ENCODE measurements around the gene OBSCN.

Gene OBSCN

DNA sequence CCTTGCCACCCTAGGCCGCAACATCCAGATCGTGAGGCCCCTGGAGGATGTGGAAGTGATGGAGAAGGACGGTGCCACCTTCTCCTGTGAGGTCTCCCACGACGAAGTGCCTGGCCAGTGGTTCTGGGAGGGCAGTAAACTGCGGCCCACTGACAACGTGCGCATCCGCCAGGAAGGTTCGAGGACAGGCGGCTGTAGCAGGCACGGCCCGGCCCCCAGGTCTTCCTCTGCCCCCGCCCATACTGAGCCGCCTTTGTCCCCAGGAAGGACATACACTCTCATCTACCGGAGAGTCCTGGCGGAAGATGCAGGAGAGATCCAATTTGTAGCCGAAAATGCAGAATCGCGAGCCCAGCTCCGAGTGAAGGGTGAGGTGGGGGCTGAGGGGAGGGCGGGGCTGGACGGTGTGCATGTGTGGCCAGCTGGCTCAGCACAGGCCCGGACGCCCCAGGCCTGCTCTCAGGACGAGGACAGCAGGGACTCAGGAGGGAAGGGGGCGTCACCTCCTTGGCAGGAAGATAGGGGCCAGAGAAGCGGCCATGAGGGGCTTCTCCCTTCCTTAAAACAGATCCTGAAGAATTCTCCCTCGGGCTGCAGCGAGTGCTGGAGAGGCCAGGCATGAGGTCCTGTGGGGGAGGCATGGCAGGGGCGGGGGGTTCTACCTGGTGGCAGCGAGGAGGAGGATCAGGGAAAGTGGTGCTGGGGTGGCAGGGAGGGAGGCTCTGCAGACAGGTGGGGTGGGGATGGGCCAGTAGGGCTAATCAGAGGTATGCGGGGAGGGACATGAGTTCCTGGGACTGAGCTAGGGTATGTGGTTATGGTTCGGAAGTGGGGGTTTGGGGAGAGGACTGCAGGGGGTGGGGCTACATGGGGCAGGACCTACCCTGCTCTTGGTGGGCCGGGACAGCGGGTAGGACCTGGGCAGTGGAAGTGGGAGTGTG is 69.9 kb downstream of the OBSCN start:
- DNase-seq (ENCODE audit: low read depth), result no peak

DNA sequence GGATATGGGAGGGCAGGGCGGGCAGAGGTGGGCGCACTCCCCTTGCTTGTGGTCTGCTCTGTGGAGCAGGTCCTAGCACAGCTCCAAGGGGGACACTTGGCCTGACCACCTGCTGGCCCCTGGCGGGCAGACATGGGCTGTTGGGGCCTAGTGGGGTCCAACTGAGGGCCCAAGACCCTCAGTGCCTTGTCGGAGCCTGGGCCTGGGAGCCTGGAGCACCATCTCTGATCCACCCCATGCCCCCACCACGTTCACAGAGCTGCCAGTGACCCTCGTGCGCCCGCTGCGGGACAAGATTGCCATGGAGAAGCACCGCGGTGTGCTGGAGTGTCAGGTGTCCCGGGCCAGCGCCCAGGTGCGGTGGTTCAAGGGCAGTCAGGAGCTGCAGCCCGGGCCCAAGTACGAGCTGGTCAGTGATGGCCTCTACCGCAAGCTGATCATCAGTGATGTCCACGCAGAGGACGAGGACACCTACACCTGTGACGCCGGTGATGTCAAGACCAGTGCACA is 70.6 kb downstream of the OBSCN start:
- DNase-seq (ENCODE audit: low read depth), result no peak

DNA sequence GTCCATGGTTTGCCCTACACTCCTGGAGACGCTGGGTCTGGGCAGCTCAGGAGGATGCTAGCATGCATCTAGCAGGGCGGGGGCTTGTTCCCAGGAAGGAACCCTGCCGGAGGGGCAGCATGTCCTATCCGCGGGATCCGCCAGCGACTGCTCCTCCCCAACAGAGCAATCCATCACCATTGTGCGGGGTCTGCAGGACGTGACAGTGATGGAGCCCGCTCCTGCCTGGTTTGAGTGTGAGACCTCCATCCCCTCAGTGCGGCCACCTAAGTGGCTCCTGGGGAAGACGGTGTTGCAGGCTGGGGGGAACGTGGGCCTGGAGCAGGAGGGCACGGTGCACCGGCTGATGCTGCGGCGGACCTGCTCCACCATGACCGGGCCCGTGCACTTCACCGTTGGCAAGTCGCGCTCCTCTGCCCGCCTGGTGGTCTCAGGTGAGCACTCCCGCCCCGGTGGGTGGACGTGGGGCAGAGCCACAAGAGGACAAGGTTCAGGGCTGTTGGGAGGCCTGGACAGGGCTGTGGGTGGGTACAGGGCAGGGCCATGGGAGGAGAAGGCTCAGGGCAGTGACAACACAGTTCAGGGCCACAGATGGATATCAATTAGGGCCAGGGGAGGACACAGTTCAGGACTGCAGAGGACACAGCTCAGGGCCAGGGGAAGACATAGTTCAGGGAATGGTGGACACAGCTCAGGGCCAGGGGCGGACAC is 71.3 kb downstream of the OBSCN start:
- no peak for DNase-seq (ENCODE audit: low read depth)

DNA sequence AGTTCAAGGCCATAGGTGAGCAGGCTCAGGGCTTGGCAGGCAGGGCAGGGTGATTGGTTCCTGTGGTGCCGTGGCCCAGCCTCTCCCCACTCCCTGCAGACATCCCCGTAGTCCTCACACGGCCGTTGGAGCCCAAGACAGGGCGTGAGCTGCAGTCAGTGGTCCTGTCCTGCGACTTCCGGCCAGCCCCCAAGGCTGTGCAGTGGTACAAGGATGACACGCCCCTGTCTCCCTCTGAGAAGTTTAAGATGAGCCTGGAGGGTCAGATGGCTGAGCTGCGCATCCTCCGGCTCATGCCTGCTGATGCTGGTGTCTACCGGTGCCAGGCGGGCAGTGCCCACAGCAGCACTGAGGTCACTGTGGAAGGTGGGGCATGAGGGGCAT is 71.9 kb downstream of the OBSCN start:
- DNase-seq (ENCODE audit: low read depth), result no peak

DNA sequence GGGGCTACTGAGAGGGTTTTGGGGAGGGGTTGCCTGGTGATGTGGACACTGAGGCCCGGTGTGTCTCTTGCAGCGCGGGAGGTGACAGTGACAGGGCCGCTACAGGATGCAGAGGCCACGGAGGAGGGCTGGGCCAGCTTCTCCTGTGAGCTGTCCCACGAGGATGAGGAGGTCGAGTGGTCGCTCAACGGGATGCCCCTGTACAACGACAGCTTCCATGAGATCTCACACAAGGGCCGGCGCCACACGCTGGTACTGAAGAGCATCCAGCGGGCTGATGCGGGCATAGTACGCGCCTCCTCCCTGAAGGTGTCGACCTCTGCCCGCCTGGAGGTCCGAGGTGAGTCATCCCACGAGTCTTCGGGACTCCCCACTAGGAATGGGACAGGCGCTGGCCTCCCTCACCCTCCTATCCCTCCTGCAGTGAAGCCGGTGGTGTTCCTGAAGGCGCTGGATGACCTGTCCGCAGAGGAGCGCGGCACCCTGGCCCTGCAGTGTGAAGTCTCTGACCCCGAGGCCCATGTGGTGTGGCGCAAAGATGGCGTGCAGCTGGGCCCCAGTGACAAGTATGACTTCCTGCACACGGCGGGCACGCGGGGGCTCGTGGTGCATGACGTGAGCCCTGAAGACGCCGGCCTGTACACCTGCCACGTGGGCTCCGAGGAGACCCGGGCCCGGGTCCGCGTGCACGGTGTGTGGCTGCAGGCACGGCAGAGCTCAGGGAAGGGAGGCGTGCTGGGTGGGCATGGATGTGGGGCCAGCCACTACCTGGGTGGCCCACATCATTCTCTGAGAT is 72.5 kb downstream of the OBSCN start:
- no peak for DNase-seq (ENCODE audit: low read depth)

DNA sequence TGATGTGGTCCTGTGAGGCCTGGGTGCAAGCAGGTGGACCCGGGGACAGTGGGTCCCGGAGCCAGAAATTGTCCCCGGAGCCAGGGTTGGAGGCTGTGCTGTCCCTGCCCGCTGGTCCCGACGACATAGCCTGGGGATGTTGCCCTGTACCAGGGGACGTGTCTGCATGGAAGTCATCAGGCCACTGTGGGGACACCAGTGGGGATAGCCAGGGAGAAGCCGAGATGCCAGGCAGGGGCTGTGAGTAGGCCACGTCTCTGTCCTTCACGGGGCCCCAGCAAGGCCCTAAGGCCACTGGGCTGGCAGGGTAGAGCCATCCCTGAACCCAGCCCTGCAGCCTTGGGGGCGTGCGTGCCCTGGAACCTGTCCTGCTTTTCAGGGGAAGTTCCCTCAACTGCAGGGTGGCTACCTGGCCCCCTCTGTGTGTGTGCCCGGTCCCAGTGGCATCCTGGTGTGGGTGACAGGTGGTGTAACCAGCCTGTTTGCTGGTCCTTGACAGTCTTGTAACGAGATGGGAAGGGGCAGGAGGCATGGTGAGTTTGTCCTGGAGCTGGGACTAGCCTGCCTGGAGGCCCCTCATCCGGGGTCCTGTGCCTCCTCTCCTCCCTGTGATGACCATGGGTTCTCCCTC is 73.2 kb downstream of the OBSCN start:
- no peak for DNase-seq (ENCODE audit: low read depth)

DNA sequence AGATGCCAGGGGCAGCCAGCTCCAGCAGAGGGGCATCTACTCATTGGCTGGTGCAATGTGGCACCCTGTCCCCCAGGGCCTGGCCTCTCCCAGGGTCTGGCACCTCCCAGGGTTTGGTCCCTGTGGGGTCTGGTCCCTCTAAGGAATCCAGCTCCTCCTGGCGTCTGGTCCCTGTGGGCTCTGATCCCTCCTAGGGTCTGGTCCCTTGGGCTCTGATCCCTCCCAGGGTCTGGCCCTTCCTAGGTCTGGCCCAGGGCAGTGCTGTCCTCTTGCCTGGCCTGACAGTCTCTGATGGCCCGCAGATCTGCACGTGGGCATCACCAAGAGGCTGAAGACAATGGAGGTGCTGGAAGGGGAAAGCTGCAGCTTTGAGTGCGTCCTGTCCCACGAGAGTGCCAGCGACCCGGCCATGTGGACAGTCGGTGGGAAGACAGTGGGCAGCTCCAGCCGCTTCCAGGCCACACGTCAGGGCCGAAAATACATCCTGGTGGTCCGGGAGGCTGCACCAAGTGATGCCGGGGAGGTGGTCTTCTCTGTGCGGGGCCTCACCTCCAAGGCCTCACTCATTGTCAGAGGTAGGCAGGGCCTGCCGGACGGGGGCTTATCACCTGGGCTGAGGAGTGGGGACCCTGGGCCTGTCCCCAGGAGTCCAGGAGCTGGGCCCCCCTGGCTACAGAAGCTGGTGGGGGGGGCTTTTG is 73.9 kb downstream of the OBSCN start:
- DNase-seq (ENCODE audit: low read depth), result no peak

DNA sequence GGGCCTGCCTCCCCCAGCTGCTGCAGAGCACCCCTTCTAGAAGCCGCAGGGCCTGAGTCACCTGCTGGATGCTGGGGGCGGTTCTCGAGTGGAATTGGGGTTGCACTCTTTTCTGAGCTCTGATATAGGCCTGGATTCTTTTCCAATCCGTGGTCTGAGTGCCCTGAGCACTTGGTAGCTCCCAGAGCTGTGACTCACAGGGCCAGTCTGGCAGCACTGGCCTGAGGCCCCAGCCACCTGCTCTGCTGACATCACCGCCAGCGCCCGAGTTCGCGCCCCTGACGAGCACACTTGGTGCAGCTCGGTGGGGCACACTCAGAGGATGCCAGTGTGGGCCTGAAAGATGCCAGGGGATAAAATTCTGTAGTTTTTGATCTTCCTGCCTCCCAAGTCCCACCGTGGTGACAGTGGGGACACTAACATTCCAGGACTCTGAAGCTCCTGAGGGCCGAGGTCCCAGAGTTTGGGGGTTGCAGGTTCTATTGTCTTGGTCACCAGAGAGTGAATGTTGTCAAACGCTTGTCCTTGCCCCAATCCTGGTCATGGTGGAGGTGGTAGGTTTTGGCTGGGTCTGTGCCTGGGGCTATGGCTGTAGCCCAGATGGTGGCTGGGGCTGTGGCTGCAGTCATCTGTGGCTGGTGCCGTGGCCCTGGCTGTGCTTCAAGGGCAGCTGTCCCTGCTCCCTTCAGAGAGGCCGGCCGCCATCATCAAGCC is 74.6 kb downstream of the OBSCN start:
- peak; percentile 37 for DNase-seq (ENCODE audit: low read depth)

DNA sequence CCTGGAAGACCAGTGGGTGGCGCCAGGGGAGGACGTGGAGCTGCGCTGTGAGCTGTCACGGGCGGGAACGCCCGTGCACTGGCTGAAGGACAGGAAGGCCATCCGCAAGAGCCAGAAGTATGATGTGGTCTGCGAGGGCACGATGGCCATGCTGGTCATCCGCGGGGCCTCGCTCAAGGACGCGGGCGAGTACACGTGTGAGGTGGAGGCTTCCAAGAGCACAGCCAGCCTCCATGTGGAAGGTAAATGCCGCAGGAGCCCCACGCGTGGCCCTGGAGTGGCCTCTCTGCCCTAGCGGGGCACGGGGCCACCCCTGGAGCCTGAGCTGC is 75.2 kb downstream of the OBSCN start:
- DNase-seq (ENCODE audit: low read depth), result no peak

DNA sequence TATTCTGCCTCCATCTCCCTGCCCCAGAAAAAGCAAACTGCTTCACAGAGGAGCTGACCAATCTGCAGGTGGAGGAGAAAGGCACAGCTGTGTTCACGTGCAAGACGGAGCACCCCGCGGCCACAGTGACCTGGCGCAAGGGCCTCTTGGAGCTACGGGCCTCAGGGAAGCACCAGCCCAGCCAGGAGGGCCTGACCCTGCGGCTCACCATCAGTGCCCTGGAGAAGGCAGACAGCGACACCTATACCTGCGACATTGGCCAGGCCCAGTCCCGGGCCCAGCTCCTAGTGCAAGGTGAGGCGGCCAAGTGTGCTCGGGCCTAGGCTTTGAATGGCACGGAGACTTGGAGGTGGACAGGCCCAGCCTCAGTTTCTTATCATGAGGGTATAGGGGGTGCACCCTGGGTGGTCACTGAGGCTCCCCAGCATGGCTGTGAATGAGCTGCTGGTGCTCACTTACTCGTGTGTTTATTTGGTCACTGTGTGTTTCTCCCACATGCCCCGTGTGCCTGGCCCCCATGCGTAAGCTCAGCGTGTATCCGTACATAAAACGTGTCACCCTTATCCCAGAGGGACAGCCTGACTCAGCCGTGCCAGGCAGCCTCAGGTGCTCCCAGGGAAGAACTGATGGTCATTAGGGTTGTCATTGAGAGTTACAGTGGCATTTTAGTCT is 75.8 kb downstream of the OBSCN start:
- no peak for DNase-seq (ENCODE audit: low read depth)

DNA sequence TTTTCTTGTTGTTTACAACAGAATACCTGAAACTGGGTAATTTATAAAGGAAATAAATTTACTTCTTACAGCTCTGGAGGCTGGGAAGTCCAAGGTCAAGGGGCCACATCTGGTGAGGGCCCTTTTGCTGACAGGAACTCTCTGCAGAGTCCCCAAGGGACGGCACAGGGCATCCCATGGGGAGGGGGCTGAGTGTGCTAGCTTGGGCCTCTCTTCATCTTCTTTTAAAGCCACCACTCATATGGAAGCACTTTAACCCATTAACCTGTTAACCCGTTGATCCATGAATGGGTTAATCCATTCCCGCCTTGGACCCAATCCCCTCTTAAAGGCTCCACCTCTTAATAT is 76.3 kb downstream of the OBSCN start:
- no peak for DNase-seq (ENCODE audit: low read depth)

DNA sequence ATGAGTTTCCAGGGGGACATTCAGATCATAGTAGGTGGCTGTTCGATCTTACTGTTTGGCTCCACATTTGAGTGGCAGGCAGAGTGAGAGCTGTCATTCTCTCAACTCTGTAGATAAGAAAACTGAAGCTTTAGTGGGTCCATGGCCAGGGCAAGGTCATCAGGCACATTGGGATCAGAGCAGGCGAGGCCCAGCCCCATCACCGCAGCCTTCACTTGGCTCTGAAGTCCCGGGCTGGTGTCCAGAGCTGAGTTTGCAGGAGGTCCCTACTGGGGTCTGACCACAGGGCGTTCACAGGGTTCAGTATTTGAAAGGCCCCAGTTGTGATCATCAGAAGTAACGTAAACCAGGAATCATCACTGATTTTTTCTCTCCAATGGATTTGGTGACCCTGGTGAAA is 76.7 kb downstream of the OBSCN start:
- DNase-seq (ENCODE audit: low read depth), result no peak

DNA sequence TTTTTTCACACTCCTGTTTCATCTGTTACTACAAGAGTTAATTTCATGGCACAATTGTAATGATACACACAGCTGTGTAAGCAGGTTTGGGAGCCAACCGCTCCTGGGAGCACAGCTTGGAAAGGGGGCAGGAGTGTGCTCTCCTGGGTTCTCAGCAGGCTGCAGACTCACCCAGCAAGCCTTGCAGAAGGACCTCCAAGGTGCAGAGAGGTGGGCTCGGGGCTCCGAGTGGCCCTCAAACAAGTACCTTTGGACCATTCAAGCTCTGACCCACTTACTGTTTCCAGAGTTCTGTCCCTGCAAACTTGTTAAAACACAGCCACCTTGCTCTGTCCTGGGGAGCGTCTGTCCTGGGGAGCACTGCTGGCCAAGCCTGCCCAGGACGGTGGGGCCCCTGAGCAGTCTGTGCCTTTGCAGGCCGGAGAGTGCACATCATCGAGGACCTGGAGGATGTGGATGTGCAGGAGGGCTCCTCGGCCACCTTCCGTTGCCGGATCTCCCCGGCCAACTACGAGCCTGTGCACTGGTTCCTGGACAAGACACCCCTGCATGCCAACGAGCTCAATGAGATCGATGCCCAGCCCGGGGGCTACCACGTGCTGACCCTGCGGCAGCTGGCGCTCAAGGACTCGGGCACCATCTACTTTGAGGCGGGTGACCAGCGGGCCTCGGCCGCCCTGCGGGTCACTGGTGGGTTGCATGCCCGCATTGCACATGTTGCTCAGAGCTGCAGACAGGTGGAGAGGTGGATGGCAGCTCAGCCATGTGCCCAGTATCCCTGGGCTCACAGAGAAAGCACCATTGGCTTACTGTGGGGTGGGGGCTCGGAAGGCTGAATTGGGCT is 78.0 kb downstream of the OBSCN start:
- no peak for DNase-seq (ENCODE audit: low read depth)

DNA sequence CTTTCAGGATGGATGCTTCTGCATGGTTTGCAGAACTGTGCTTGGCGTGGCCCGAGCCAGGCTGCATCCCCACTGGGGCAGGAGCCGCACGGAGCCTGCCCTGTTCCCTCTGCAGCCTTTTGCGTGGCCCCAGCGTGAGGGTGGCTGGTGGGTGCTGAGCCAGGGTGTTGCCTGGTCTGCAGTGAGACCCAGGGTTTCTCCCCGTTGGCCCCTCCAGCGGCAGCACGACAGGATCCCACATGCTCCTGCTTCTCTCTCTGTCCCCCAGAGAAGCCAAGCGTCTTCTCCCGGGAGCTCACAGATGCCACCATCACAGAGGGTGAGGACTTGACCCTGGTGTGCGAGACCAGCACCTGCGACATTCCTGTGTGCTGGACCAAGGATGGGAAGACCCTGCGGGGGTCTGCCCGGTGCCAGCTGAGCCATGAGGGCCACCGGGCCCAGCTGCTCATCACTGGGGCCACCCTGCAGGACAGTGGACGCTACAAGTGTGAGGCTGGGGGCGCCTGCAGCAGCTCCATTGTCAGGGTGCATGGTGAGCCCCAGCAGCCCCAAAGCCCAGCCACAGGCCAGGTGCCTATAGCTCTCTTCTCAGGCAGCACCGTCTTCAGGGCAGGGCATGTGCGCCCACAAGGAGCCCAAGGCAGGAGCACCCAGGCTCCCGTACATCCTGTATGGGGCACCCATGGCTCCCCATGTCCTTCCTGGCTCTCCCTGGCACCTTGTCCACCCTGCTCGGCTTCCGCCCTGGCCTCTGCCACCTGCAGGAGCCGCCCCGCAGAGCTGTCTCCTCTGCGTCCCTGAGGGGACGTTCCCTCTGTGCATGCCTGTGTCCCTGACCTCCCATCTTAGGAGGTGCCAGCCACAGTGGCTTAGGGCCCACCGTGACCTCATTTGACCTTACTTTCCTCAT is 78.9 kb downstream of the OBSCN start:
- DNase-seq (ENCODE audit: low read depth), result no peak

DNA sequence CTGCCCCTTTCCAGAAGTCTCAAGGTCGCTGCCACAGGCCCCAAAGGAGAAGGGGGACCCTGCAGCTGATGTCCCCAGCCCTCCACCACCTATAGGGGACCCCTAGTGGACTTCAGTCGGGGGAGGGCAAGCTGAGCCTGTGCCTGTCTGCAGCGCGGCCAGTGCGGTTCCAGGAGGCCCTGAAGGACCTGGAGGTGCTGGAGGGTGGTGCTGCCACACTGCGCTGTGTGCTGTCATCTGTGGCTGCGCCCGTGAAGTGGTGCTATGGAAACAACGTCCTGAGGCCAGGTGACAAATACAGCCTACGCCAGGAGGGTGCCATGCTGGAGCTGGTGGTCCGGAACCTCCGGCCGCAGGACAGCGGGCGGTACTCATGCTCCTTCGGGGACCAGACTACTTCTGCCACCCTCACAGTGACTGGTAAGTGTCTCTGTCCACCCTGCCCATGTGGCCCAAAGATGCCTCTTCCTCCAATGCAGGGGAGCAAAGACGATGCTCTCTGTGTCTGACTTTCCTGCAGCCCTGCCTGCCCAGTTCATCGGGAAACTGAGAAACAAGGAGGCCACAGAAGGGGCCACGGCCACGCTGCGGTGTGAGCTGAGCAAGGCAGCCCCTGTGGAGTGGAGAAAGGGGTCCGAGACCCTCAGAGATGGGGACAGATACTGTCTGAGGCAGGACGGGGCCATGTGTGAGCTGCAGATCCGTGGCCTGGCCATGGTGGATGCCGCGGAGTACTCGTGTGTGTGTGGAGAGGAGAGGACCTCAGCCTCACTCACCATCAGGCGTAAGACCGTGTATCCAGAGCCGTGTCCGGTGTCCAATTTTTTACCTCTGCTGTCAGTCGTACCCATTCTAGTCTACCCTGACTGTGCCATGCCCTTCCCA is 79.9 kb downstream of the OBSCN start:
- no peak for DNase-seq (ENCODE audit: low read depth)

DNA sequence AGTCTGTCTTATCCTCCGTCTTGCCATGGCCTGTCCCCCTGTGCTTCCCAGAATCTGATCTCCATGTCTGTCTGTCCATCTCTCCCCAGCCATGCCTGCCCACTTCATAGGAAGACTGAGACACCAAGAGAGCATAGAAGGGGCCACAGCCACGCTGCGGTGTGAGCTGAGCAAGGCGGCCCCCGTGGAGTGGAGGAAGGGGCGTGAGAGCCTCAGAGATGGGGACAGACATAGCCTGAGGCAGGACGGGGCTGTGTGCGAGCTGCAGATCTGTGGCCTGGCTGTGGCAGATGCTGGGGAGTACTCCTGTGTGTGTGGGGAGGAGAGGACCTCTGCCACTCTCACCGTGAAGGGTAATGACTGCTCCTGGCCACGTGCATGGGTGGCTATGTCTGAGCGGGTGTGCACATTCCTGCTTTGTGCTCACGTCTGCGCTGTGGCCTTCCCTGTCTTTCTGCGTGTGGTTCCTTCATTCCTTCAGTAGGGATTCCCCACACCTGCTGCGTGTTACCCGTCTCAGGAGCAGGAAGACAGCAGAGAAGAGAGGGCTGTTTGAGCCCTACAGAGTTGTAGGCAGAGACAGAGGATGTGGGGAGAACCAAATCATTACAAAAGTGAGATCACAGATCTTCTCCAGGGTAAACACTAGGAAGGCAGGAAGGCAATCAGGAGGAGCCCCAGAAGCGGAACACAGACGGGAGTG is 80.8 kb downstream of the OBSCN start:
- no peak for DNase-seq (ENCODE audit: low read depth)
